ENCODE measurements around the gene SPATA2L. TPM values are rescaled to one million over a fixed set of nuclear protein-coding genes. Genes with fewer than 3 reads are reported as not detected.

Gene SPATA2L
- total RNA-seq, 1 donor = 14.8 TPM

GRCh38 chr16:89670496-89671431 is 30.7 kb downstream of the SPATA2L start:
- Histone ChIP-seq H3K27ac (ENCODE audit: low read depth, low read length) (no peak overlapping the region), H3K9me3 (ENCODE audit: low read depth, low read length) (no peaks in the 10 kb centered on the region), H3K4me3 (ENCODE audit: insufficient read depth, low read length) (no peak overlapping the region), H3K79me2 (ENCODE audit: insufficient read depth, low read length) (no peaks in the 10 kb centered on the region), H3K27me3 (ENCODE audit: insufficient read depth, low read length) (no peaks in the 10 kb centered on the region), H3K4me2 (ENCODE audit: insufficient read depth, low read length) (no peak overlapping the region), H2AFZ (ENCODE audit: low read length) (peak overlapping the region; percentile 3), H3K4me1 (ENCODE audit: insufficient read depth, low read length) (no peaks in the 10 kb centered on the region), H4K20me1 (ENCODE audit: insufficient read depth, low read length) (no peaks in the 10 kb centered on the region), H3K36me3 (ENCODE audit: insufficient read depth, low read length) (no peaks in the 10 kb centered on the region)
- no peak for TF ChIP-seq CTCF (IDR thresholded peaks at IDR 0.05; ENCODE audit: extremely low read depth, low read depth, low read length)
- peak; percentile 92 for DNase-seq (ENCODE audit: insufficient read length, low spot score, missing footprints)

GRCh38 chr16:89669755-89670154 is 31.8 kb downstream of the SPATA2L start:
- no peak overlapping the region for H2AFZ ChIP-seq (ENCODE audit: low read length)

GRCh38 chr16:89668790-89669158 is 32.7 kb downstream of the SPATA2L start:
- H3K4me3 ChIP-seq (ENCODE audit: insufficient read depth, low read length) = no peak overlapping the region
- TF ChIP-seq CTCF (IDR thresholded peaks at IDR 0.05; ENCODE audit: extremely low read depth, low read depth, low read length) = no peak
- DNase-seq (ENCODE audit: insufficient read length, low spot score, missing footprints) = no peak
- H3K36me3 ChIP-seq (ENCODE audit: insufficient read depth, low read length) = no peaks in the 10 kb centered on the region
- no peaks in the 10 kb centered on the region for H3K4me1 ChIP-seq (ENCODE audit: insufficient read depth, low read length)
- H2AFZ ChIP-seq (ENCODE audit: low read length) = no peak overlapping the region
- no peaks in the 10 kb centered on the region for H3K9me3 ChIP-seq (ENCODE audit: low read depth, low read length)
- H3K27me3 ChIP-seq (ENCODE audit: insufficient read depth, low read length) = no peaks in the 10 kb centered on the region
- no peaks in the 10 kb centered on the region for H3K79me2 ChIP-seq (ENCODE audit: insufficient read depth, low read length)
- no peak overlapping the region for H3K27ac ChIP-seq (ENCODE audit: low read depth, low read length)
- H3K4me2 ChIP-seq (ENCODE audit: insufficient read depth, low read length) = no peak overlapping the region
- no peaks in the 10 kb centered on the region for H4K20me1 ChIP-seq (ENCODE audit: insufficient read depth, low read length)

More at GRCh38 chr16:89669755-89670154, 31.8 kb downstream of the SPATA2L start:
- Histone ChIP-seq H3K9me3 (ENCODE audit: low read depth, low read length) (no peaks in the 10 kb centered on the region), H3K4me1 (ENCODE audit: insufficient read depth, low read length) (no peaks in the 10 kb centered on the region), H3K27me3 (ENCODE audit: insufficient read depth, low read length) (no peaks in the 10 kb centered on the region), H3K36me3 (ENCODE audit: insufficient read depth, low read length) (no peaks in the 10 kb centered on the region), H3K4me2 (ENCODE audit: insufficient read depth, low read length) (no peak overlapping the region), H4K20me1 (ENCODE audit: insufficient read depth, low read length) (no peaks in the 10 kb centered on the region), H3K27ac (ENCODE audit: low read depth, low read length) (no peak overlapping the region), H3K4me3 (ENCODE audit: insufficient read depth, low read length) (no peak overlapping the region), H3K79me2 (ENCODE audit: insufficient read depth, low read length) (no peaks in the 10 kb centered on the region)
- TF ChIP-seq CTCF (IDR thresholded peaks at IDR 0.05; ENCODE audit: extremely low read depth, low read depth, low read length) = no peak
- DNase-seq (ENCODE audit: insufficient read length, low spot score, missing footprints) = no peak

GRCh38 chr16:89667633-89668032 is 33.9 kb downstream of the SPATA2L start:
- H3K27me3 ChIP-seq (ENCODE audit: insufficient read depth, low read length) = no peaks in the 10 kb centered on the region
- no peak overlapping the region for H3K4me2 ChIP-seq (ENCODE audit: insufficient read depth, low read length)
- no peak for TF ChIP-seq CTCF (IDR thresholded peaks at IDR 0.05; ENCODE audit: extremely low read depth, low read depth, low read length)
- no peak overlapping the region for H3K27ac ChIP-seq (ENCODE audit: low read depth, low read length)
- no peaks in the 10 kb centered on the region for H3K9me3 ChIP-seq (ENCODE audit: low read depth, low read length)
- no peaks in the 10 kb centered on the region for H3K36me3 ChIP-seq (ENCODE audit: insufficient read depth, low read length)
- DNase-seq (ENCODE audit: insufficient read length, low spot score, missing footprints) = no peak
- no peak overlapping the region for H3K4me3 ChIP-seq (ENCODE audit: insufficient read depth, low read length)
- no peaks in the 10 kb centered on the region for H4K20me1 ChIP-seq (ENCODE audit: insufficient read depth, low read length)
- H3K79me2 ChIP-seq (ENCODE audit: insufficient read depth, low read length) = no peaks in the 10 kb centered on the region
- no peak overlapping the region for H2AFZ ChIP-seq (ENCODE audit: low read length)
- H3K4me1 ChIP-seq (ENCODE audit: insufficient read depth, low read length) = no peaks in the 10 kb centered on the region
